A673 (cell line): Measurements from ENCODE around the gene ALOXE3. TPM values are rescaled to one million over a fixed set of nuclear protein-coding genes. Genes with fewer than 3 reads are reported as not detected.

ENCODE experiments used
- BruUV-seq: library from RNA; stranded (reverse); fragments of 400-500 nt; replicated peaks from 2 replicates; lab custom pipeline; 2021; lab: Mats Ljungman, UMichigan
- CTCF ChIA-PET: fragments of 300-600 bp; sonication (Branson Sonifier 250); formaldehyde crosslinking; loops from one replicate; lab custom pipeline; 2022; ENCODE audit warnings: antibody characterized with exemption; lab: Charles Lee
- POLR2A ChIA-PET: fragments of 300-600 bp; sonication (Branson Sonifier 250); formaldehyde crosslinking; loops from one replicate; lab custom pipeline; 2022; ENCODE audit warnings: antibody characterized with exemption; ENCODE audit not compliant: low non-redundant PET; lab: Charles Lee
- DNase-seq: peaks from one replicate; pipeline ENCODE4 v3.0.0-alpha.2; 2015; ENCODE audit warnings: low spot score
- H3K27ac ChIP-seq: fragments of 200-600 bp; sonication (generic); 2 replicates; pipeline ENCODE4 v1.5.1; 2016; ENCODE audit warnings: mixed run types, low read depth, mild to moderate bottlenecking, mixed read lengths, antibody characterized with exemption, low read length; ENCODE audit not compliant: poor library complexity, severe bottlenecking
- H3K27me3 ChIP-seq: fragments of 200-600 bp; sonication (generic); replicated peaks from 2 replicates; pipeline ENCODE4 v1.6.1; 2017; ENCODE audit warnings: mixed run types, low read depth, mild to moderate bottlenecking, mixed read lengths, antibody characterized with exemption, low read length; ENCODE audit not compliant: insufficient read depth, poor library complexity
- H3K36me3 ChIP-seq: fragments of 200-600 bp; sonication (generic); 2 replicates; pipeline ENCODE4 v1.6.1; 2016; ENCODE audit warnings: mixed run types, mild to moderate bottlenecking, mixed read lengths, antibody characterized with exemption, low read length; ENCODE audit not compliant: insufficient read depth, poor library complexity, severe bottlenecking
- H3K4me1 ChIP-seq: fragments of 200-600 bp; sonication (generic); 2 replicates; pipeline ENCODE4 v1.6.1; 2017; ENCODE audit warnings: mixed run types, mild to moderate bottlenecking, mixed read lengths, antibody characterized with exemption, low read length; ENCODE audit not compliant: insufficient read depth, poor library complexity, severe bottlenecking
- H3K4me3 ChIP-seq: fragments of 200-600 bp; sonication (generic); 2 replicates; pipeline ENCODE4 v1.5.1; 2016; ENCODE audit warnings: low read depth, mixed run types, mild to moderate bottlenecking, mixed read lengths, low read length; ENCODE audit not compliant: poor library complexity, severe bottlenecking
- H3K9me3 ChIP-seq: fragments of 200-600 bp; sonication (generic); 2 replicates; pipeline ENCODE4 v1.6.1; 2016; ENCODE audit warnings: mixed run types, low read depth, mild to moderate bottlenecking, mixed read lengths, antibody characterized with exemption, low read length; ENCODE audit not compliant: poor library complexity, severe bottlenecking
- CTCF ChIP-seq: fragments of 300-800, 200-600 bp; sonication (generic); conservative IDR thresholded peaks from 2 replicates; pipeline ENCODE4 v1.5.1; 2017; ENCODE audit warnings: low read depth, mild to moderate bottlenecking, antibody characterized with exemption, low read length, moderate library complexity, mixed read lengths
- EZH2 ChIP-seq: fragments of 200-600 bp; sonication (generic); IDR thresholded peaks from 2 replicates; pipeline ENCODE4 v1.6.1; 2017; ENCODE audit warnings: borderline replicate concordance, low read depth, mild to moderate bottlenecking, mixed read lengths, antibody characterized with exemption, low read length; ENCODE audit not compliant: poor library complexity, severe bottlenecking
- intact Hi-C: fragments of 100-400 bp; cut with micrococcal nuclease; formaldehyde crosslinking; loops from one replicate; pipeline ENCODE4 v1.10.0; 2022; ENCODE audit not compliant: unreplicated experiment
- total RNA-seq: library from RNA; stranded (reverse); gene quantifications from 2 replicates; pipeline ENCODE4 v1.2.3, GENCODE V29; 2021

Gene ALOXE3
- total RNA-seq, 1 experiment from 2014 or later, result not detected

- H3K27ac ChIP-seq, result no peak overlapping the region
- TF ChIP-seq EZH2 (no peak), CTCF (no peak)
- no peaks in the 10 kb centered on the region for H3K36me3 ChIP-seq
- DNase-seq, result no peak
- ChIA-PET POLR2A (no interaction called here), CTCF (no interaction called here)
- H3K9me3 ChIP-seq, result no peaks in the 10 kb centered on the region
- no TSS peak for BruUV-seq
- H3K4me3 ChIP-seq, result no peak overlapping the region
- H3K4me1 ChIP-seq, result peaks cover 7% of the 10 kb centered on the region
- intact Hi-C loops, result no loop called here
- no peaks in the 10 kb centered on the region for H3K27me3 ChIP-seq
Observed at GRCh38 chr17:8052256-8053252, 65.8 kb downstream of the ALOXE3 start.

GRCh38 chr17:8051831-8052230, 66.5 kb downstream of the ALOXE3 start:
- POLR2A ChIA-PET, result no interaction called here
- intact Hi-C loops, result no loop called here
- CTCF ChIA-PET, result no interaction called here
- DNase-seq, result no peak
- H3K9me3 ChIP-seq, result no peaks in the 10 kb centered on the region
- no peaks in the 10 kb centered on the region for H3K36me3 ChIP-seq
- H3K4me3 ChIP-seq, result no peak overlapping the region
- H3K4me1 ChIP-seq, result peaks cover 7% of the 10 kb centered on the region
- H3K27ac ChIP-seq, result no peak overlapping the region
- TF ChIP-seq CTCF, result no peak
- TF ChIP-seq EZH2, result no peak
- no TSS peak for BruUV-seq
- H3K27me3 ChIP-seq, result no peaks in the 10 kb centered on the region

- no peak for TF ChIP-seq EZH2
- no peak for TF ChIP-seq CTCF
- ChIA-PET POLR2A (no interaction called here), CTCF (no interaction called here)
- BruUV-seq, result no TSS peak
- Histone ChIP-seq H3K9me3 (no peaks in the 10 kb centered on the region), H3K27me3 (no peaks in the 10 kb centered on the region), H3K36me3 (no peaks in the 10 kb centered on the region), H3K27ac (no peak overlapping the region), H3K4me1 (no peaks in the 10 kb centered on the region), H3K4me3 (no peak overlapping the region)
- DNase-seq, result no peak
- intact Hi-C loops, result loop anchor here (10.0 kb wide), 1 partner anchor 224 kb away; no protein-coding TSS in a partner anchor
Observed at GRCh38 chr17:8048736-8049135, 69.6 kb downstream of the ALOXE3 start.
